Measurements from ENCODE around the gene SCAI.
"Not testable (repeated sequence)": the region's sequence is repeated elsewhere in the genome, so short reads cannot be mapped to it uniquely, and the experiment has no call there.

Gene SCAI

DNA sequence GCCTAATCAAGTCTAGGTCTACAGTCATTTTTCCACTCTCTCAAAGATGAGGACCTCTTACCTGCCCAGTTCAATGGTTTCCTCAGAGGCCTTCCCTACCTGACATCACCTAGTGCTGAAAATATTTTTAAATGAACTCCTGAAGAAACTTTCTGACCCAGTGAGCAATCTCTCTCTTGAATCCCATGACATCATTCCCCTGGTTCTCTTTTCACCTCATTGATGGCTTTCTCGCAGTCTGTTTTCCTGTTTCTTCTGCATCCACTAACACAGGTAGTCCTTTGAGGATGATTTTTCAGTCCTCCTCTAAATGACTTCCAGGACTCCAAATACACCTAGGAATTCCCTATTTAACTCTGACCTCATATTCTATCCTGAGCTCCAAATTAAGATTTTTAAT lies 40.3 kb downstream of the SCAI start:
- H3K4me1 Mint-ChIP-seq (ENCODE audit: low read depth), result peaks cover 2% of the 10 kb centered on the region
- peak overlapping the region; percentile 12 for H3K27ac Mint-ChIP-seq
- no peaks in the 10 kb centered on the region for H3K36me3 Mint-ChIP-seq (ENCODE audit: low read depth)

DNA sequence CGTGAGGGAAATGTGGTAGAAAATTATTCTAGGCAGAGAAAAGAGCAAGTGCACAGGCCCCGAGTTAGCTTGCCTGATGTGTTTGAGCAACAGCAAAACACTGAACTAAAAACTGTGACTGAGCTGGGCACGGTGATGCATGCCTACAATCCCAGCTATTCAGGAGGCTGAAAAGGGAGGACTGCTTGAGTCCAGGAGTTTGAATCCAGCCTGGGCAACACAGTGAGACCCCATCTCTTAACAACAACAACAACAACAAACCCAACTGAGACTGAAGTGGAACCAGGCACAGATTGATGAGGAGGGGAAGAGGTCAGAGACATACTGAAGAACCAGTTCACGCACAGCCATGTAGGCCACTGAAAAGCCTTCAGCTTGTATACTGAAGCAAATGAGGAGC lies 42.5 kb downstream of the SCAI start:
- no peak overlapping the region for H3K4me3 Mint-ChIP-seq
- no peak overlapping the region for H3K27ac Mint-ChIP-seq
- peaks cover 5% of the 10 kb centered on the region for H3K9me3 Mint-ChIP-seq
- peaks cover 4% of the 10 kb centered on the region for H3K4me1 Mint-ChIP-seq (ENCODE audit: low read depth)
- H3K36me3 Mint-ChIP-seq (ENCODE audit: low read depth), result peaks cover 3% of the 10 kb centered on the region
- no peaks in the 10 kb centered on the region for H3K27me3 Mint-ChIP-seq (ENCODE audit: low read depth)

More for the DNA sequence above, 40.3 kb downstream of the SCAI start:
- no peaks in the 10 kb centered on the region for H3K9me3 Mint-ChIP-seq
- no peaks in the 10 kb centered on the region for H3K27me3 Mint-ChIP-seq (ENCODE audit: low read depth)
- no peak overlapping the region for H3K4me3 Mint-ChIP-seq

DNA sequence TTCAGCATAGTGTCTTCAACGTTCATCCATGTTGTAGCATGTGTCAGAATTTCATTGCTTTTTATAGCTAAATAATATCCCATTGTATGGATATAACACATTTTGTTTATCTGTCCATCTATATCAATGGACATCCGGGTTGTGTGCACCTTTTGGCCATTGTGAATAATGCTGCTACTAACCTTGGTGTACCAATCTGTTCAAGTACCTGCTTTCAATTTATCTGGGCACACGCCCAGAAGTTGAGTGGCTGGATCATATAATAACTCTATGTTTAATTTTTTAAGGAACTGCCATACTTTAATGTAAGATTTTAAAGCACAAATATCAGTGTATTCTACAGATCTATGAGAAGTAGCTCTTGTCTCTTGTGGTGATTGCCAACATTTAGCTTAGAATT lies 43.5 kb downstream of the SCAI start:
- H3K4me1 Mint-ChIP-seq (ENCODE audit: low read depth), result peaks cover 5% of the 10 kb centered on the region
- no peak overlapping the region for H3K27ac Mint-ChIP-seq
- peaks cover 9% of the 10 kb centered on the region for H3K36me3 Mint-ChIP-seq (ENCODE audit: low read depth)
- H3K27me3 Mint-ChIP-seq (ENCODE audit: low read depth), result no peaks in the 10 kb centered on the region
- no peak overlapping the region for H3K4me3 Mint-ChIP-seq
- peaks cover 5% of the 10 kb centered on the region for H3K9me3 Mint-ChIP-seq

DNA sequence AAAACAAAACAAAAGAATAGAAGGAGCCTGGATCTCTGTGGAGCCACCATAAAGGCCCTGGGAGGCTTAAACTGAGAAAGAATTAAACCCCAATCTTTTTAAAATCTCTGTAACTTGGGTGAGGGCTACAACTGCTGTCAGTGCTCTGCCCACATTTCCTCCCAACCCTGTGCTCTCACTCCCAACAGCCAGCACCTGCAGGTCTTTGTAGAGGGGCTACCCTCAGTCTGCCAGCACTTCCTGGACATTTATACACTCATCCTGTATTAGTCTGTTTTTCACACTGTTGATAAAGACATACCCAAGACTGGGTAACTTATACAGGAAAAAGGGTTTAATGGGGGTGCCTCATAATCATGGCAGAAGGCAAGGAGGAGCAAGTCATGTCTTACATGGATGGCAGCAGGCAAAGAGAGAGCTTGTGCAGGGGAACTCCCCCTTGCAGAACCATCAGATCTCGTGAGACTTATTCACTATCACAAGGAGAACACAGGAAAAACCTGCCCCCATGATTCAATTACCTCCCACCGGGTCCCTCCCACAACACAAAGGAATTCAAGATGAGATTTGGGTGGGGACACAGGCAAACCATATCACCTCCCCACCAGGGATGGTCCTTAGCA lies 47.4 kb downstream of the SCAI start:
- Mint-ChIP-seq H3K27ac (no peak overlapping the region), H3K4me3 (no peak overlapping the region), H3K9me3 (peaks cover 5% of the 10 kb centered on the region), H3K36me3 (ENCODE audit: low read depth) (peaks cover 15% of the 10 kb centered on the region), H3K27me3 (ENCODE audit: low read depth) (no peaks in the 10 kb centered on the region), H3K4me1 (ENCODE audit: low read depth) (peaks cover 4% of the 10 kb centered on the region)

DNA sequence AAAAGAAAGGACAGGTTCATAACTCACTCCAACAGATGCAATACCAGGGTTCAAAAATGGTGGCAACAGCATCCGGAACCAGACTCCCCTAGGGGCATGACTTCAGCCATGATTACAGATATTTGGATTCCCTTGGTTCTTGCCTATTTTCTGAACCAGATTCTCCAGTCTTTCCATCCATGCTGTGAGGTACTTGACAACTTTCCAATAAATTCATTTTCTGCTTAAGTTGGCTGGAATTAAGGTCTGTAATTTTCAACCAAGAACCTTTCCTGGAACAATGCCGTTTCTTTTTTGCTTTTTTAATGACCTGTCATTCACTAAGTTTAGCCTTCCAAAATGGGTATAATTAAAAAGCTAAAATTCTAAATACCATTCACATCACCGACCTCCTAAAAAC lies 52.2 kb downstream of the SCAI start:
- Mint-ChIP-seq H3K4me1 (ENCODE audit: low read depth) (peaks cover 7% of the 10 kb centered on the region), H3K27me3 (ENCODE audit: low read depth) (no peaks in the 10 kb centered on the region), H3K4me3 (no peak overlapping the region), H3K9me3 (no peaks in the 10 kb centered on the region), H3K36me3 (ENCODE audit: low read depth) (peaks cover 17% of the 10 kb centered on the region), H3K27ac (no peak overlapping the region)

DNA sequence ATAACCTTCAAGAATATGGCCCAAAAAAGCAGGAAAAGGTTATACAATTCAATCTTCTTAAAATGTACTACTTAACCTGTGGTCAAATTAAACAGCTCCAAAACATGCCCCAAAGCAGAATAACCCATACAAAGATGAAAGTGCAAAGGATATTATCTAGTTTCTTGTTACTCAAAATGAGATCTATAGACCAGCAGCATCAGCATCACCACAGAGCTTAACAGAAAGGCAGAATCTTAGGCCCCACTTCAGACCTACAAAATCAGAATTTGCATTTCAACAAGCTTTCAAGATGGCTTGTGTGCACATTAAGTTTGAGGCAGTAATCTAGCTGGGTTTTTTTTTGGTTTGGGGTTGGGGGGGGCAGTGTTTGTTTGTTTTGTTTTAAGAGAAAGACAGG lies 54.0 kb downstream of the SCAI start:
- no peaks in the 10 kb centered on the region for H3K27me3 Mint-ChIP-seq (ENCODE audit: low read depth)
- H3K4me1 Mint-ChIP-seq (ENCODE audit: low read depth), result peaks cover 5% of the 10 kb centered on the region
- no peak overlapping the region for H3K4me3 Mint-ChIP-seq
- H3K9me3 Mint-ChIP-seq, result peaks cover 3% of the 10 kb centered on the region
- H3K27ac Mint-ChIP-seq, result no peak overlapping the region
- H3K36me3 Mint-ChIP-seq (ENCODE audit: low read depth), result peaks cover 8% of the 10 kb centered on the region

DNA sequence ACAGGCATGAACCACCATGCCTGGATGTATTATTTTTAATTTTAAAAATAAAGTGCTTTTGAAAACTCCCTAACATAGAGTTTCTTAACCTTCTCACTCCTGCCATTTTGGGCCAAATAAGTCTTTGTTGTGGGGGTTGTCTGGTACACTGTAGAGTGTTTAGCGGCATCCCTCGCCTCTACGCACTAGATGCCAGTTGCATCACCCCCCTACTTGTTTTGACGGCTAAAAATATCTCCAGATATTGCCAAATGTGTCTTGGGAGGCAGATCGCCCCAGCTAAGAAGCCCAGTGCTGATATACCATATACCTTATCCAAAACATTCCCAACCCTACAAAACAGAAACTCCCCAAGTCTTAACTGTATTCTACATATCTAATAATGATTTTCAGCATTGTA lies 54.6 kb downstream of the SCAI start:
- Mint-ChIP-seq H3K36me3 (ENCODE audit: low read depth) (peaks cover 3% of the 10 kb centered on the region), H3K27me3 (ENCODE audit: low read depth) (no peaks in the 10 kb centered on the region), H3K27ac (no peak overlapping the region), H3K4me3 (no peak overlapping the region), H3K4me1 (ENCODE audit: low read depth) (peaks cover 5% of the 10 kb centered on the region), H3K9me3 (peaks cover 5% of the 10 kb centered on the region)

DNA sequence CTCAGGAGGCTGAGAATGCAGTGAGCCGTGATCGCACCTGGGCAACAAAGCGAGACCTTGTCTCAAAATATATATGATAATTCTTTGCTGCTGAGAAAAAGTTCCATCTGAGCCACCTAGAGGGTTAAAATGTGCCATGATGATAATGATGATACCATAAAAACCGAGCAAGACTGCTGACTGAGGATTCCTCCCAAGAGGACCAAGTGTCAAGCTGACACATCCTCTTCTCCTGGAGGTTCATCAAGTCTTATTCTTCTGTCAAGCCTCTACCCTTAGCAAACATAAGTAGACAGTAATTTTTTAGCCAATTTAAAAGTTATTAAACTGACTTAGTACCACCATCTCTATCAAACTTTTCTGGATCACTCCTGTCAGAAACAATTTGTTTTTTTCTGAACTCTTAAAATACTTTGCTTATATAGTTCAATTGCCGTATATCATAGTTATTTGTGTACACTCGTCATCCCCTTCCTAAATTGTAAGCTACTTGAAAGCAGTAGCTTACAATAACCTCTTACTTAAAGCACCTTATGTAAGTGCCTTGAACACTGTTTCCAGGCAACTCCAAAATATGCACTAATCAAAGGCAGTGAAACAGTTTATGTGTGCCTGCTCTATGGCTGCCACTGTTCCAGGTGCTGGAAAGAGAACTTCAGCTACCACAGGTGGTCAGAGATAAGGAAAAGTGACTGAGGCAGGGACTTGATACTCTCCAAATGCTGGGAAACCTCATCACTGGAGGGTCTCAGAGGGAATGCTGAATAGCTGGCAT lies 57.4 kb downstream of the SCAI start:
- no peak overlapping the region for H3K4me3 Mint-ChIP-seq

DNA sequence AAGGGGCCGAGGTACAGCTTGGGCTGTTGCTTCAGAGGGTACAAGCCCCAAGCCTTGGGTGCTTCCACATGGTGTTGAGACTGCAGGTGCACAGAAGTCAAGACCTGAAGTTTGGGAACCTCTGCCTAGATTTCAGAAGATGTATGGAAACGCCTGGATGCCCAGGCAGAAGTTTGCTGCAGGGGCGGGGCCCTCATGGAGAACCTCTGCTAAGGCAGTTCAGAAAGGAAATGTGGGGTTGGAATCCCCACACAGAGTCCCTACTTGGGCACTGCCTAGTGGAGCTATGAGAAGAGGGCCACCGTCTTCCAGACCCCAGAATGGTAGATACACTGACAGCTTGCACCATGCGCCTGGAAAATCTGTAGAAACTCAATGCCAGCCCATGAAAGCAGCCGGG lies 61.1 kb downstream of the SCAI start:
- H3K4me3 Mint-ChIP-seq; H3K4me1 Mint-ChIP-seq (ENCODE audit: low read depth); H3K27ac Mint-ChIP-seq; H3K27me3 Mint-ChIP-seq (ENCODE audit: low read depth): not testable (repeated sequence)
- Mint-ChIP-seq H3K9me3 (peaks cover 40% of the 10 kb centered on the region), H3K36me3 (ENCODE audit: low read depth) (peaks cover 24% of the 10 kb centered on the region)

More for the DNA sequence above, 57.4 kb downstream of the SCAI start:
- H3K27ac Mint-ChIP-seq, result no peak overlapping the region
- peaks cover 29% of the 10 kb centered on the region for H3K9me3 Mint-ChIP-seq
- peaks cover 19% of the 10 kb centered on the region for H3K36me3 Mint-ChIP-seq (ENCODE audit: low read depth)
- H3K4me1 Mint-ChIP-seq (ENCODE audit: low read depth), result peaks cover 5% of the 10 kb centered on the region
- no peaks in the 10 kb centered on the region for H3K27me3 Mint-ChIP-seq (ENCODE audit: low read depth)

DNA sequence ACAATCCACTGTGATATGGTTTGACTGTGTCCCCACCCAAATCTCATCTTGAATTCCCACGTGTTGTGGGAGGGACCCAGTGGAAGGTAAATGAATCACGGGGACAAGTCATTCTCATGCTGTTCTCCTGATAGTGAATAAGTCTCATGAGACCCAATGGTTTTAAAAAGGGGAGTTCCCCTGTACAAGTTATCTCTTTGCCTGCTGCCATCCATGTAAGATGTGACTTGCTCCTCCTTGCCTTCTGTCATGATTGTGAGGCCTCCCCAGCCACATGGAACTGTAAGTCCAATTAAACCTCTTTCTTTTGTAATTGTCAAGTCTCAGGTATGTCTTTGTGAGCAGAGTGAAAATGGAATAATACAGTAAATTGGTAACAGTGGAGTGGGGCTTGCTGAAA lies 62.5 kb downstream of the SCAI start:
- not testable (repeated sequence) for H3K4me1 Mint-ChIP-seq (ENCODE audit: low read depth); H3K27me3 Mint-ChIP-seq (ENCODE audit: low read depth); H3K27ac Mint-ChIP-seq; H3K4me3 Mint-ChIP-seq
- Mint-ChIP-seq H3K9me3 (peaks cover 40% of the 10 kb centered on the region), H3K36me3 (ENCODE audit: low read depth) (peaks cover 24% of the 10 kb centered on the region)

DNA sequence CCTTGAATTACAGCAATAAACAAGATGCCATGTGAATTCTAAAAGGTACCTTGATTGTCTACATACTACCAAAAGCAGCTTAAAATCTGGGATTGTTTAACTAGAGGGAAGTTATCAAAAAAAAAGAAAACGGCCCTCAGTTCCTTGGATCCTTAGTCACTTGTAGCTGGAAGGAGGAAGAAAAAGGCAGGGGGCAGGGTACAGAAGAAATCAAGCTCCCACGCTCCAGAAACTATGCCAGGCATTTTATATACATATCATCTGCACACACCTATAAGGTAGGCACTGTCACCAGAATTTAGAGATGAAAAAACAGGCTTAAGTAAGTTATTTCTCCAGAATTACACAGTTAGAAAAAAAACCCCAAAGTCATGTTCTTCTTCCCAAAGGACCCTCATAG lies 63.4 kb downstream of the SCAI start:
- H3K36me3 Mint-ChIP-seq (ENCODE audit: low read depth), result peaks cover 24% of the 10 kb centered on the region
- no peaks in the 10 kb centered on the region for H3K4me1 Mint-ChIP-seq (ENCODE audit: low read depth)
- no peaks in the 10 kb centered on the region for H3K27me3 Mint-ChIP-seq (ENCODE audit: low read depth)
- H3K9me3 Mint-ChIP-seq, result peaks cover 37% of the 10 kb centered on the region
- no peak overlapping the region for H3K4me3 Mint-ChIP-seq
- no peak overlapping the region for H3K27ac Mint-ChIP-seq

DNA sequence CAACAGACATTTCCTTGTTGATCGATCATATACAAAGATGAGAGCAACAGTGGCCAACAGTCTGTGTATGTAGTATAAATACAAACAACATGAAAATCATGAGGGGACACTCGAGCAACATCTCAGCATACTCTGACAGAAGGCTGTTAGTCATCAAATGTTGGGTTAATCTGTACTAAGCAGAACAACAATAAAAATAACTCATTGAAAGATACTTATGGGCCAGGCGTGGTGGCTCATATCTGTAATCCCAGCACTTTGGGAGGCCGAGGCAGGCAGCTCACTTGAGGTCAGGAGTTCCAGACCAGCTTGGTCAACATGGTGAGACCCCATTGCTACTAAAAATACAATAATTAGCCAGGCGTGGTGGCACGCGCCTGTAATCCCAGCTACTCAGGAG lies 67.3 kb downstream of the SCAI start:
- Mint-ChIP-seq H3K27me3 (ENCODE audit: low read depth) (no peaks in the 10 kb centered on the region), H3K27ac (no peak overlapping the region), H3K4me3 (no peak overlapping the region), H3K36me3 (ENCODE audit: low read depth) (peaks cover 8% of the 10 kb centered on the region), H3K4me1 (ENCODE audit: low read depth) (no peaks in the 10 kb centered on the region), H3K9me3 (peaks cover 13% of the 10 kb centered on the region)

DNA sequence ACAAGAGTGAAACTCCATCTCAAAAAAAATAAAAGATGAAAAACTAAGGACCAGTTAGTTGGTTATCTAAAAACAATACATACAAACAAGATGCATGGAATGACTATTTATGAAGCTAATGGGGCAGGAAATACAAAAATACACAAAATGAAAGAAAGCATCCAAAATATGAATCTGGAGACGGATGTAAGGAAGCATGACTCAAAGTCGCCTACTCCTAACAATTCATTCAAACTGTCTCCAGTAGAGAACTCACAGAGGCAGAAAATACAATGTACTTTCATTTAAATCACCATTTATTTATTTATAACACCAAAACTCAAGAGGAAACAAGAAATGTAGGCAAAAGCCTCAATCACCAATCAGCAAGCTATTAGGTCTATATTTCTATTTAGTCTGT lies 68.4 kb downstream of the SCAI start:
- Mint-ChIP-seq H3K36me3 (ENCODE audit: low read depth) (no peaks in the 10 kb centered on the region), H3K27ac (no peak overlapping the region), H3K4me1 (ENCODE audit: low read depth) (no peaks in the 10 kb centered on the region), H3K27me3 (ENCODE audit: low read depth) (no peaks in the 10 kb centered on the region), H3K4me3 (no peak overlapping the region), H3K9me3 (peaks cover 4% of the 10 kb centered on the region)

DNA sequence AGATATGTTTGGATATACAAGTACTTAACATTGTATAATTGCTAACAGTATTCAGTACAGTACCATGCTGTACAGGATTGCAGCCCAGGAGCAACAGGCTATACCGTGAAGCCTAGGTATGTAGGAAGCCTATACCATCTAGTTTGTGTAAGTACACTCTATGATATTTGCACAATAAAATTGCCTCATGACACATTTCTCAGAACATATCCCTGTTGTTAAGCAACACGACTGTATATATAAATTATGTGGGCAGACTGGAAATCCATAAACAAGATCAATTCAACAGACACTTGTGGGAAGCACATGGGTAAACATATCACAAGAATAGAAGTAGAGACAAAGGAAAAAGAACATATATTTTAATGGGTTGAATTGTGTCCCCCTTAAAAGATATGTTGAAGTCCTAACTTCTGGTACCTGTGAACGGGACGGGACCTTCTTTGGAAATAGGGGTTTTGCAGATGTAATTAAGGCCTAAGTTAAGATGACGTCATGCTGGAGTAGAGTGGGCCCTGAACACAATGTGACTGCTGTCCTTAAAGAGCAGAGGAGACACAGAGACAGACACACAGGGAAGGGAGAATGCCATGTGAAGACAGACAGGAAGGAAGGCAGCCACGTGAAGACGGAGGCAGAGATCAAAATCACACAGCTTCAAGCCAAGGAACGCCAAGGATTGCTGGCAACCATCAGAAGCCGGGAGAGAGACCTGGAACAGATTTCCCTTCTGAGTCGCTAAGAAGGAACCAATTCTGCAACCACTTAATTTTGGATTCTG lies 76.3 kb downstream of the SCAI start:
- no peaks in the 10 kb centered on the region for H3K9me3 Mint-ChIP-seq
- H3K27me3 Mint-ChIP-seq (ENCODE audit: low read depth), result no peaks in the 10 kb centered on the region
- H3K4me3 Mint-ChIP-seq, result no peak overlapping the region
- H3K27ac Mint-ChIP-seq, result no peak overlapping the region
- H3K4me1 Mint-ChIP-seq (ENCODE audit: low read depth), result peaks cover 2% of the 10 kb centered on the region
- peaks cover 3% of the 10 kb centered on the region for H3K36me3 Mint-ChIP-seq (ENCODE audit: low read depth)

DNA sequence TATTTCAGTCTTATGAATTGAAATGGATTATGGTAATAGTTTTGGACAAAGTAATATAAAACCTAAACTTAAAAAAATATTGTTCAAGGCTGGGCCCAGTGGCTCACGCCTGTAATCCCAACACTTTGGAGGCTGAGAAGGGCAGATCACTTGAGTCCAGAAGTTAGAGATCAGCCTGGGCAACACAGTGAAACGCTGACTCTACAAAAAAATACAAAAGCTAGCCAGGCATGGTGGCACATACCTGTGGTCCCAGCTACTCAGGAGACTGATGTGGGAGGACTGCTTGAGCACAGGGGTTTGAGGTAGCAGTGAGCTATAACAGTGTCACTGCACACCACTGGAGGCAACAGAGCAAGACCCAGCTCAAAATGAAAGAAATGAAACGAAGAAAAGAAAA lies 81.9 kb downstream of the SCAI start:
- Mint-ChIP-seq H3K4me1 (ENCODE audit: low read depth) (no peaks in the 10 kb centered on the region), H3K9me3 (no peaks in the 10 kb centered on the region), H3K27ac (no peak overlapping the region), H3K36me3 (ENCODE audit: low read depth) (peaks cover 12% of the 10 kb centered on the region), H3K4me3 (no peak overlapping the region), H3K27me3 (ENCODE audit: low read depth) (no peaks in the 10 kb centered on the region)

All from T-helper 1 cell treated with Interleukin-12 subunit alpha and Interleukin-12 subunit beta and Interleukin-4 antibody, amounts not matched to agents 30 μg/mL and 1 μg/mL, for 36 hours (primary cell).